K562 (cell line): ENCODE data around the gene SPATA19. TPM values are rescaled to one million over a fixed set of nuclear protein-coding genes. Genes with fewer than 3 reads are reported as not detected.

Source experiments
- ATAC-seq: fragments of 200-7000 bp; cut with Tn5 transposase; 3 replicates; pipeline ENCODE4 v1.9.1; 2020; ENCODE audit warnings: moderate library complexity
- BruUV-seq: library from RNA; stranded (reverse); fragments of 400-500 nt; replicated peaks from 2 replicates; lab custom pipeline; 2021; lab: Mats Ljungman, UMichigan
- CTCF ChIA-PET: fragments of 300-600 bp; formaldehyde crosslinking; extraction: SDS; loops from one replicate; lab custom pipeline; 2021; ENCODE audit warnings: low intra/inter-chr PET ratio; lab: Yijun Ruan, JAX
- POLR2A ChIA-PET: fragments of 300-600, 350-650 bp; sonication (Branson Sonifier 250); formaldehyde crosslinking; extraction: SDS; loops from one replicate; lab custom pipeline; 2021; ENCODE audit warnings: antibody characterized with exemption, inconsistent platforms; lab: Yijun Ruan, JAX
- DNase-seq, 4 experiments: peaks; one replicate each; pipeline versions ENCODE4 v3.0.0 to v3.0.0-alpha.2; 2011 to 2018; ENCODE audit warnings: low spot score in 3 of 4, mixed read lengths in 3 of 4; ENCODE audit errors: extremely low read depth in 1 of 4
- FAIRE-seq: peaks from 2 replicates; lab custom pipeline; 2011; peaks lifted over from hg19 to GRCh38; lab: Jason Lieb, UNC
- H2AFZ ChIP-seq: 2 replicates; pipeline ENCODE4 v1.6.0; 2011; ENCODE audit warnings: low read depth, low read length, control low read depth, inconsistent platforms
- H3K27ac ChIP-seq: fragments of 200-600 bp; 3 replicates; pipeline ENCODE4 v1.8.0; 2011; ENCODE audit warnings: low read depth, mild to moderate bottlenecking, control low read depth, inconsistent platforms, low read length, moderate library complexity, mixed read lengths; ENCODE audit errors: extremely low read depth
- H3K27me3 ChIP-seq, 2 experiments: fragments of 300-600 bp in 1 of 2; 2 replicates in 1 of 2; 3 replicates in 1 of 2; pipeline versions ENCODE4 v1.6.0 to v1.8.0; 2011; ENCODE audit warnings: inconsistent platforms in 2 of 2, low read length in 2 of 2, mild to moderate bottlenecking in 1 of 2, mixed read lengths in 1 of 2, moderate library complexity in 1 of 2; ENCODE audit not compliant: control insufficient read depth in 2 of 2, insufficient read depth in 2 of 2
- H3K36me3 ChIP-seq: fragments of 300-600 bp; 3 replicates; pipeline ENCODE4 v1.8.0; 2011; ENCODE audit warnings: mild to moderate bottlenecking, low read length, inconsistent platforms; ENCODE audit not compliant: control insufficient read depth, insufficient read depth
- H3K4me1 ChIP-seq, 2 experiments: fragments of 200-600 bp in 1 of 2; replicated peaks in 1 of 2; 2 replicates in 1 of 2; 3 replicates in 1 of 2; pipeline versions ENCODE4 v1.5.1 to v1.8.0; 2011; ENCODE audit warnings: inconsistent platforms in 2 of 2, low read length in 2 of 2, mild to moderate bottlenecking in 1 of 2, mixed read lengths in 1 of 2, moderate library complexity in 1 of 2; ENCODE audit not compliant: control insufficient read depth in 2 of 2, insufficient read depth in 2 of 2
- H3K4me2 ChIP-seq: 2 replicates; pipeline ENCODE4 v1.6.1; 2011; ENCODE audit warnings: low read length, control low read depth, inconsistent platforms, mixed read lengths; ENCODE audit not compliant: insufficient read depth
- H3K4me3 ChIP-seq: fragments of 200-600 bp; sonication (generic), shearing (Covaris generic); 2 replicates; pipeline ENCODE4 v1.5.1; 2016; ENCODE audit warnings: control low read depth, inconsistent platforms
- H3K79me2 ChIP-seq: fragments of 200-600 bp; 3 replicates; pipeline ENCODE4 v1.8.0; 2011; ENCODE audit warnings: low read length, inconsistent platforms; ENCODE audit not compliant: control insufficient read depth, insufficient read depth
- H3K9ac ChIP-seq, 2 experiments: 2 replicates each; pipeline versions ENCODE4 v1.6.0 to v1.6.1; 2011; ENCODE audit warnings: low read depth in 2 of 2, low read length in 2 of 2, control low read depth in 1 of 2, inconsistent platforms in 1 of 2, mild to moderate bottlenecking in 1 of 2, mixed read lengths in 1 of 2; ENCODE audit not compliant: insufficient read depth in 1 of 2
- H3K9me1 ChIP-seq: one replicate; pipeline ENCODE4 v1.6.0; 2011; ENCODE audit warnings: inconsistent platforms, mild to moderate bottlenecking, low read length, moderate library complexity; ENCODE audit not compliant: control insufficient read depth, insufficient read depth
- H3K9me3 ChIP-seq: replicated peaks from 2 replicates; pipeline ENCODE4 v1.5.1; 2011; ENCODE audit warnings: low read depth, low read length, inconsistent platforms; ENCODE audit not compliant: control insufficient read depth, insufficient read depth
- H4K20me1 ChIP-seq: replicated peaks from 2 replicates; pipeline ENCODE4 v1.6.1; 2011; ENCODE audit warnings: low read length, inconsistent platforms, mixed read lengths; ENCODE audit not compliant: control insufficient read depth, insufficient read depth
- BCOR ChIP-seq: fragments of 450-650 bp; IDR thresholded peaks from 2 replicates; pipeline ENCODE4 v1.6.1; 2016
- CBFA2T3 ChIP-seq: fragments of 450-650 bp; IDR thresholded peaks from 2 replicates; pipeline ENCODE4 v1.6.1; 2017
- CXXC5 ChIP-seq: fragments of 250-450 bp; sonication (Bioruptor Pico); IDR thresholded peaks from 2 replicates; pipeline ENCODE4 v1.8.0; 2022; ENCODE audit warnings: inconsistent platforms, mild to moderate bottlenecking, moderate library complexity
- HCFC1 ChIP-seq: IDR thresholded peaks from 2 replicates; pipeline ENCODE4 v1.6.1; 2012; ENCODE audit warnings: low read depth, low read length, improper control_type of control experiment
- JUN ChIP-seq, 2 experiments: sonication (generic) in 1 of 2; formaldehyde crosslinking in 1 of 2; IDR thresholded peaks; 2 replicates each; pipeline versions ENCODE4 v1.6.1 to v1.8.0; 2012 to 2022; ENCODE audit warnings: borderline replicate concordance in 2 of 2, mild to moderate bottlenecking in 2 of 2, improper control_type of control experiment in 1 of 2, low read depth in 1 of 2, low read length in 1 of 2, missing genetic modification reagents in 1 of 2
- KDM4B ChIP-seq, 2 experiments: fragments of 450-650 bp in 1 of 2; sonication (generic) in 1 of 2; IDR thresholded peaks; 2 replicates each; pipeline ENCODE4 v1.6.1; 2016 to 2017; ENCODE audit warnings: borderline replicate concordance in 2 of 2, antibody characterized with exemption in 1 of 2, low read depth in 1 of 2, mild to moderate bottlenecking in 1 of 2
- NR2C2 ChIP-seq, 2 experiments: fragments of 200-800 bp in 1 of 2; sonication (Bioruptor generic) in 1 of 2; sonication (generic) in 1 of 2; formaldehyde crosslinking in 1 of 2; IDR thresholded peaks; 2 replicates each; pipeline versions ENCODE4 v1.6.1 to v1.8.0; 2016 to 2022; ENCODE audit warnings: mild to moderate bottlenecking in 1 of 2, missing compliant biosample characterization in 1 of 2, missing genetic modification characterization in 1 of 2, missing genetic modification reagents in 1 of 2
- PCBP2 ChIP-seq: fragments of 200-400 bp; formaldehyde crosslinking; IDR thresholded peaks from 2 replicates; pipeline ENCODE4 v1.6.1; 2018; ENCODE audit warnings: low read length, low read depth, mild to moderate bottlenecking, moderate library complexity; ENCODE audit not compliant: poor library complexity, severe bottlenecking
- PPARD ChIP-seq: fragments of 250-450 bp; sonication (Bioruptor Pico); IDR thresholded peaks from 2 replicates; pipeline ENCODE4 v1.8.0; 2022; ENCODE audit warnings: inconsistent platforms, mild to moderate bottlenecking, moderate library complexity
- SIRT6 ChIP-seq: IDR thresholded peaks from one replicate; pipeline ENCODE4 v1.6.1; 2012; ENCODE audit warnings: low read depth, mild to moderate bottlenecking, control low read depth, inconsistent platforms, low read length, moderate library complexity
- SMAD4 ChIP-seq: fragments of 250-450 bp; sonication (Bioruptor Pico); conservative IDR thresholded peaks from 2 replicates; pipeline ENCODE4 v1.8.0; 2021; ENCODE audit warnings: inconsistent platforms, mild to moderate bottlenecking, moderate library complexity
- TGIF2 ChIP-seq: sonication (generic); formaldehyde crosslinking; IDR thresholded peaks from 2 replicates; pipeline ENCODE4 v1.8.1; 2022; ENCODE audit warnings: mild to moderate bottlenecking, missing genetic modification reagents, moderate library complexity
- U2AF1 ChIP-seq: fragments of 200-400 bp; formaldehyde crosslinking; optimal IDR thresholded peaks from 2 replicates; pipeline ENCODE3; 2017; ENCODE audit warnings: mild to moderate bottlenecking, low read depth, low read length, moderate library complexity
- ZNF239 ChIP-seq: fragments of 250-450 bp; sonication (Bioruptor Pico); IDR thresholded peaks from 2 replicates; pipeline ENCODE4 v1.4.0; 2020; ENCODE audit warnings: mild to moderate bottlenecking
- WGBS: fragments of 100-300 bp; shearing (Covaris generic); methylation state at CpG from one replicate; pipeline ENCODE4 v1.1.6; 2016; ENCODE audit warnings: low coverage, mixed read lengths; ENCODE audit not compliant: insufficient coverage; ENCODE audit errors: missing lambda C conversion rate; 5-methylcytosine and 5-hydroxymethylcytosine counted together
- in situ Hi-C: fragments of 300-500 bp; cut with MboI; formaldehyde crosslinking; loops from 4 replicates; pipeline ENCODE4 v1.15.0; 2018; ENCODE audit warnings: inconsistent platforms, mixed read lengths
- intact Hi-C: fragments of 100-400 bp; cut with micrococcal nuclease; formaldehyde crosslinking; loops from 2 replicates; pipeline ENCODE4 v1.14.2; 2022
- polyA plus RNA-seq, 8 experiments: library from polyadenylated mRNA; depleted of rRNA in 4 of 8; stranded (reverse) in 5 of 8; unstranded in 3 of 8; fragments of >200 nt; fragmentation: Nextera tagmentation in 2 of 8; fragmentation: Illumina TruSeq in 1 of 8; extraction: Ambion mirVana in 2 of 8; extraction: Trizol in 1 of 8; gene quantifications; 2 replicates each; pipeline versions ENCODE4 v1.2.1 to v1.2.3, GENCODE V29; 2011 to 2014; ENCODE audit warnings: inconsistent platforms in 1 of 8, missing spikeins in 1 of 8
- total RNA-seq, 7 experiments: library from RNA; depleted of rRNA in 6 of 7; stranded (reverse); fragments of >200 nt in 6 of 7; fragmentation: Illumina TruSeq in 2 of 7; extraction: Trizol in 2 of 7; gene quantifications; 2 replicates each; pipeline versions ENCODE4 v1.2.1 to v1.2.3, GENCODE V29; 2011 to 2021; ENCODE audit warnings: low replicate concordance in 1 of 7
- TF ChIP-seq, protein P1 (sequence below): sonication (generic); IDR thresholded peaks from 2 replicates; pipeline ENCODE4 v1.6.1; 2016
- TF ChIP-seq, protein P2 (sequence below): fragments of 450-650 bp; IDR thresholded peaks from 2 replicates; pipeline ENCODE4 v1.6.1; 2016

The SPATA19 gene
- total and polyA plus RNA-seq, 9 of the 15 experiments (the other 6 are each of a cell fraction or from before 2014, with no cell fraction given), result not detected

DNA sequence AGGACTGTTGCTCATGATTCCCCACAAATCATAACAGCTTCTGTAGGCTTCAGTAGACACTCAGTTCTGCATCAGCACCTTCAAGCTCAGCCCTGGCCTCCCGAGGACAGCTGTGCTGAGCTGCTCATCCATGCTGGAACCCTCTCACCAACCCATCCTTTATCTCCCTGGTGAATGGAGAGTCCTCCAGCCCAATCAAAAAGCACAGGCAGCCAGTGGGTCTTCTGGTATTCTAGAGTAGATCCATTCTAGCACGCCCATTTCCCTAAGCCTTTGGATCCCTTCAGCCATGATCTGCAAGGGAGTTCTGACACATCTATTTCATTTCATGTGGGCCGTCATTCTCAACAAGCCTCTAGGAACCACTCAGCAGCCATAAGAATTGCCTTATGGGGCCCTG is 44.6 kb upstream of the SPATA19 start:
- ATAC-seq (no peak), DNase-seq (no peak), FAIRE-seq (no peak)
- Histone ChIP-seq H3K79me2 (no peaks in the 10 kb centered on the region), H2AFZ (no peak overlapping the region), H3K27me3 (no peaks in the 10 kb centered on the region; a peak in 1 of 5 replicates), H3K9ac (no peak overlapping the region), H3K4me2 (no peak overlapping the region), H3K4me3 (no peak overlapping the region), H3K4me1 (no peaks in the 10 kb centered on the region), H3K9me3 (no peaks in the 10 kb centered on the region), H4K20me1 (no peaks in the 10 kb centered on the region), H3K36me3 (no peaks in the 10 kb centered on the region), H3K9me1 (no peaks in the 10 kb centered on the region), H3K27ac (no peak overlapping the region)
- intact Hi-C loops (no loop called here), in situ Hi-C loops (no loop called here)
- 5% methylated on average over 3 of the region's 3 CpGs for WGBS
- TF ChIP-seq U2AF1 (no peak), HCFC1 (no peak), NR2C2 (CRISPR knock-in tag; IDR thresholded peaks at IDR 0.05) (no peak), NR2C2 (tag; IDR thresholded peaks at IDR 0.05) (no peak), CXXC5 (CRISPR knock-in tag) (no peak), SIRT6 (no peak), KDM4B (IDR thresholded peaks at IDR 0.05; ENCODE audit: borderline replicate concordance in 2 of 2, low read depth in 1 of 2) (no peak), ZNF239 (no peak), PCBP2 (no peak), TGIF2 (CRISPR knock-in tag) (no peak), SMAD4 (CRISPR knock-in tag) (no peak), CBFA2T3 (no peak), PPARD (no peak), BCOR (no peak), JUN (IDR thresholded peaks at IDR 0.05; ENCODE audit: borderline replicate concordance, low read depth, low read length) (no peak), JUN (CRISPR knock-in tag; IDR thresholded peaks at IDR 0.05; ENCODE audit: borderline replicate concordance) (no peak)
- TF ChIP-seq, protein P1, sequence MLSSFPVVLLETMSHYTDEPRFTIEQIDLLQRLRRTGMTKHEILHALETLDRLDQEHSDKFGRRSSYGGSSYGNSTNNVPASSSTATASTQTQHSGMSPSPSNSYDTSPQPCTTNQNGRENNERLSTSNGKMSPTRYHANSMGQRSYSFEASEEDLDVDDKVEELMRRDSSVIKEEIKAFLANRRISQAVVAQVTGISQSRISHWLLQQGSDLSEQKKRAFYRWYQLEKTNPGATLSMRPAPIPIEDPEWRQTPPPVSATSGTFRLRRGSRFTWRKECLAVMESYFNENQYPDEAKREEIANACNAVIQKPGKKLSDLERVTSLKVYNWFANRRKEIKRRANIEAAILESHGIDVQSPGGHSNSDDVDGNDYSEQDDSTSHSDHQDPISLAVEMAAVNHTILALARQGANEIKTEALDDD, result no peak
- TF ChIP-seq, protein P2, sequence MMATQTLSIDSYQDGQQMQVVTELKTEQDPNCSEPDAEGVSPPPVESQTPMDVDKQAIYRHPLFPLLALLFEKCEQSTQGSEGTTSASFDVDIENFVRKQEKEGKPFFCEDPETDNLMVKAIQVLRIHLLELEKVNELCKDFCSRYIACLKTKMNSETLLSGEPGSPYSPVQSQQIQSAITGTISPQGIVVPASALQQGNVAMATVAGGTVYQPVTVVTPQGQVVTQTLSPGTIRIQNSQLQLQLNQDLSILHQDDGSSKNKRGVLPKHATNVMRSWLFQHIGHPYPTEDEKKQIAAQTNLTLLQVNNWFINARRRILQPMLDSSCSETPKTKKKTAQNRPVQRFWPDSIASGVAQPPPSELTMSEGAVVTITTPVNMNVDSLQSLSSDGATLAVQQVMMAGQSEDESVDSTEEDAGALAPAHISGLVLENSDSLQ, result no peak
- CTCF ChIA-PET, result no interaction called here
- POLR2A ChIA-PET, result no interaction called here
- no TSS peak for BruUV-seq
